Neural cell (in vitro differentiated cells): Measurements from ENCODE around the gene PAFAH1B1. TPM values are rescaled to one million over a fixed set of nuclear protein-coding genes. Genes with fewer than 3 reads are reported as not detected.
A peak's percentile ranks its signal among the peaks of the same experiment; 100 is the strongest.

ENCODE experiments used
- H2AFZ ChIP-seq: fragments of 200-600, 300-800 bp; sonication (generic), shearing (Covaris generic); 2 replicates; pipeline ENCODE4 v1.6.0; 2014; ENCODE audit warnings: low read depth, mild to moderate bottlenecking, antibody characterized with exemption, low read length, moderate library complexity
- H3F3A ChIP-seq: fragments of 200-600 bp; shearing (Covaris generic); 2 replicates; pipeline ENCODE4 v1.6.1; 2016; ENCODE audit warnings: mild to moderate bottlenecking, moderate library complexity, mixed read lengths, antibody characterized with exemption, low read length; ENCODE audit not compliant: insufficient read depth, poor library complexity, severe bottlenecking
- H3K27ac ChIP-seq: fragments of 200-600, 300-800 bp; sonication (generic), shearing (Covaris generic); 2 replicates; pipeline ENCODE4 v1.5.1; 2014; ENCODE audit warnings: mild to moderate bottlenecking, low read length, moderate library complexity
- H3K27me3 ChIP-seq: fragments of 300-800, 200-600 bp; sonication (generic), shearing (Covaris generic); 2 replicates; pipeline ENCODE4 v1.6.0; 2014; ENCODE audit warnings: mild to moderate bottlenecking, low read depth, low read length, moderate library complexity; ENCODE audit not compliant: insufficient read depth
- H3K36me3 ChIP-seq: fragments of 300-800, 200-600 bp; sonication (generic), shearing (Covaris generic); 2 replicates; pipeline ENCODE4 v1.5.1; 2014; ENCODE audit warnings: mild to moderate bottlenecking, antibody characterized with exemption, low read length, moderate library complexity; ENCODE audit not compliant: insufficient read depth
- H3K4me2 ChIP-seq: fragments of 300-800, 200-600 bp; sonication (generic), shearing (Covaris generic); 2 replicates; pipeline ENCODE4 v1.6.0; 2014; ENCODE audit warnings: mild to moderate bottlenecking, low read length
- H3K4me3 ChIP-seq: fragments of 300-800, 200-600 bp; sonication (generic), shearing (Covaris generic); 2 replicates; pipeline ENCODE4 v1.5.1; 2014; ENCODE audit warnings: mild to moderate bottlenecking, low read length, moderate library complexity
- H3K79me2 ChIP-seq: fragments of 200-600 bp; shearing (Covaris generic); replicated peaks from 2 replicates; pipeline ENCODE4 v1.6.0; 2014; ENCODE audit warnings: mild to moderate bottlenecking, low read length, moderate library complexity; ENCODE audit not compliant: insufficient read depth
- H3K9ac ChIP-seq: fragments of 300-800, 200-600 bp; sonication (generic), shearing (Covaris generic); 2 replicates; pipeline ENCODE4 v1.6.1; 2016; ENCODE audit warnings: mild to moderate bottlenecking, low read length, mixed read lengths
- H3K9me2 ChIP-seq: fragments of 200-600 bp; shearing (Covaris generic); 2 replicates; pipeline ENCODE4 v1.6.1; 2016; ENCODE audit warnings: mild to moderate bottlenecking, low read length, mixed read lengths; ENCODE audit not compliant: insufficient read depth
- H3K9me3 ChIP-seq: fragments of 200-600, 300-800 bp; sonication (generic), shearing (Covaris generic); 2 replicates; pipeline ENCODE4 v1.6.1; 2016; ENCODE audit warnings: mild to moderate bottlenecking, mixed run types, low read length, moderate library complexity, mixed read lengths
- H4K20me1 ChIP-seq: fragments of 200-600 bp; shearing (Covaris generic); 2 replicates; pipeline ENCODE4 v1.6.1; 2016; ENCODE audit warnings: mild to moderate bottlenecking, mixed run types; ENCODE audit not compliant: insufficient read depth
- CTCF ChIP-seq: fragments of 450-650 bp; IDR thresholded peaks from 2 replicates; pipeline ENCODE4 v1.5.1; 2014; ENCODE audit warnings: antibody characterized with exemption, mild to moderate bottlenecking, moderate library complexity; ENCODE audit not compliant: poor library complexity, severe bottlenecking
- EP300 ChIP-seq: fragments of 450-650 bp; conservative IDR thresholded peaks from 2 replicates; pipeline ENCODE4 v1.6.1; 2014; ENCODE audit warnings: antibody characterized with exemption, mild to moderate bottlenecking, moderate library complexity; ENCODE audit not compliant: poor library complexity, severe bottlenecking
- EZH2 ChIP-seq: fragments of 200-600, 300-800 bp; shearing (Covaris generic), sonication (generic); IDR thresholded peaks from 2 replicates; pipeline ENCODE4 v1.6.1; 2014; ENCODE audit warnings: antibody characterized with exemption, low read length, borderline replicate concordance, mild to moderate bottlenecking; ENCODE audit not compliant: insufficient read depth, poor library complexity, severe bottlenecking
- MXI1 ChIP-seq: fragments of 450-650 bp; conservative IDR thresholded peaks from 2 replicates; pipeline ENCODE4 v1.6.1; 2014; ENCODE audit warnings: antibody characterized with exemption, mild to moderate bottlenecking; ENCODE audit not compliant: poor library complexity, severe bottlenecking
- POLR2AphosphoS5 ChIP-seq: IDR thresholded peaks from 2 replicates; pipeline ENCODE4 v1.6.1; 2012
- RAD21 ChIP-seq: fragments of 450-650 bp; conservative IDR thresholded peaks from 2 replicates; pipeline ENCODE4 v1.6.1; 2014; ENCODE audit warnings: antibody characterized with exemption, mild to moderate bottlenecking, moderate library complexity
- REST ChIP-seq: IDR thresholded peaks from 2 replicates; pipeline ENCODE4 v1.6.1; 2012; ENCODE audit warnings: borderline replicate concordance
- SMC3 ChIP-seq: fragments of 450-650 bp; conservative IDR thresholded peaks from 2 replicates; pipeline ENCODE4 v1.6.1; 2014; ENCODE audit warnings: antibody characterized with exemption, mild to moderate bottlenecking, moderate library complexity; ENCODE audit not compliant: poor library complexity
- TAF1 ChIP-seq: IDR thresholded peaks from 2 replicates; pipeline ENCODE4 v1.6.1; 2012; ENCODE audit warnings: low read depth
- polyA plus RNA-seq: library from polyadenylated mRNA; depleted of rRNA; stranded (reverse); fragments of >200 nt; gene quantifications from 2 replicates; pipeline ENCODE4 v1.2.3, GENCODE V29; 2014

The PAFAH1B1 gene
- polyA plus RNA-seq, 1 donor from 2014 or later, result 305 TPM

- H3K9ac ChIP-seq, result peak overlapping the region; percentile 14
- H3K4me2 ChIP-seq, result peak overlapping the region; percentile 44
Measured at GRCh38 chr17:2580151-2580550, 13.3 kb upstream of the PAFAH1B1 start.

DNA sequence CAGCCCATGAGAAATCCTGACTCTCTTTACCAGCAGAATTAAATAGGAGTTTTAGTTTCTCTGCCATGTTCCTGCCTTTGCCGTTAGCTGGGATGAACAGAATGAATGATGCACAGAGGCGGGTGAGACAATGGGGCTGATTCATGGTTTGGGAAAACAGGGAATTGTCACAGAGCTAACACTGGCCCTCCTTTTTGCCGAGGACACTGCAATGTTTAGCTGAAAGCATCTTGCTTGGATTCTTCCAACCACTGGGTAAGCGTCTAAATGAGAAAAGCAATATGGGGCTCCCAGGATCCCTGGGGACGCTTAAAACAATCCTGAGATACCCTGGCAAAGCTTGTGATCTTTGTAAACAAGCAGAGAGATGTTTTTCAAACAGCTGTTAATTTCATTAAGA lies 12.8 kb upstream of the PAFAH1B1 start:
- Histone ChIP-seq H3K36me3 (no peaks in the 10 kb centered on the region), H3K27ac (peak overlapping the region; percentile 40), H2AFZ (peak overlapping the region; percentile 46), H3K9ac (peak overlapping the region; percentile 14), H3K9me3 (no peaks in the 10 kb centered on the region), H3K4me2 (peak overlapping the region; percentile 44), H3F3A (no peaks in the 10 kb centered on the region), H3K4me3 (peak overlapping the region; percentile 22), H3K27me3 (no peaks in the 10 kb centered on the region), H3K9me2 (no peaks in the 10 kb centered on the region), H4K20me1 (no peaks in the 10 kb centered on the region), H3K79me2 (no peaks in the 10 kb centered on the region)
- TF ChIP-seq REST (peak; percentile 46), MXI1 (no peak)

More at GRCh38 chr17:2580151-2580550, 13.3 kb upstream of the PAFAH1B1 start:
- H3K27ac ChIP-seq, result peak overlapping the region; percentile 40
- TF ChIP-seq CTCF (no peak), EP300 (no peak), MXI1 (no peak), POLR2AphosphoS5 (no peak), REST (no peak), EZH2 (no peak), SMC3 (no peak), RAD21 (no peak), TAF1 (no peak)
- H3K79me2 ChIP-seq, result no peaks in the 10 kb centered on the region
- H3K9me2 ChIP-seq, result no peaks in the 10 kb centered on the region
- peak overlapping the region; percentile 22 for H3K4me3 ChIP-seq
- no peaks in the 10 kb centered on the region for H3K9me3 ChIP-seq
- no peaks in the 10 kb centered on the region for H3F3A ChIP-seq
- no peaks in the 10 kb centered on the region for H4K20me1 ChIP-seq
- H3K27me3 ChIP-seq, result no peaks in the 10 kb centered on the region
- H3K36me3 ChIP-seq, result no peaks in the 10 kb centered on the region
- peak overlapping the region; percentile 46 for H2AFZ ChIP-seq
